OCI-LY1 (cell line): ENCODE data around the gene FCN3.

Experiments
- H2AFZ ChIP-seq: fragments of 200-600 bp; sonication (generic), shearing (Covaris generic); 2 replicates; pipeline ENCODE4 v1.6.0; 2014; ENCODE audit warnings: antibody characterized with exemption, mild to moderate bottlenecking, low read length
- H3F3A ChIP-seq: fragments of 200-600 bp; sonication (generic), shearing (Covaris generic); 2 replicates; pipeline ENCODE4 v1.6.0; 2014; ENCODE audit warnings: mild to moderate bottlenecking, antibody characterized with exemption, low read length, moderate library complexity; ENCODE audit not compliant: insufficient read depth
- H3K27ac ChIP-seq: fragments of 200-600 bp; sonication (generic); 2 replicates; pipeline ENCODE4 v1.5.1; 2014; ENCODE audit warnings: low read length, mixed run types, mild to moderate bottlenecking, low read depth; ENCODE audit not compliant: poor library complexity, severe bottlenecking
- H3K27me3 ChIP-seq: fragments of 200-600 bp; sonication (generic); 2 replicates; pipeline ENCODE4 v1.6.0; 2014; ENCODE audit warnings: antibody characterized with exemption, mild to moderate bottlenecking, low read length, moderate library complexity; ENCODE audit not compliant: insufficient read depth
- H3K36me3 ChIP-seq: fragments of 200-600 bp; sonication (generic); 2 replicates; pipeline ENCODE4 v1.6.1; 2014; ENCODE audit warnings: mild to moderate bottlenecking, antibody characterized with exemption, low read length, moderate library complexity, mixed read lengths; ENCODE audit not compliant: insufficient read depth
- H3K4me1 ChIP-seq: fragments of 200-600 bp; sonication (generic); 2 replicates; pipeline ENCODE4 v1.5.1; 2014; ENCODE audit warnings: mild to moderate bottlenecking, low read length, moderate library complexity; ENCODE audit not compliant: insufficient read depth, severe bottlenecking
- H3K4me2 ChIP-seq: fragments of 200-600 bp; sonication (generic), shearing (Covaris generic); 2 replicates; pipeline ENCODE4 v1.6.1; 2014; ENCODE audit warnings: low read length
- H3K4me3 ChIP-seq: fragments of 200-600 bp; sonication (generic); 2 replicates; pipeline ENCODE4 v1.5.1; 2014; ENCODE audit warnings: low read length, low read depth, mild to moderate bottlenecking, mixed read lengths; ENCODE audit not compliant: poor library complexity, severe bottlenecking
- H3K79me2 ChIP-seq: fragments of 200-600 bp; shearing (Covaris generic); 2 replicates; pipeline ENCODE4 v1.6.1; 2016; ENCODE audit warnings: mixed run types, low read length, mixed read lengths; ENCODE audit not compliant: insufficient read depth
- H3K9ac ChIP-seq: fragments of 200-600 bp; sonication (generic), shearing (Covaris generic); 2 replicates; pipeline ENCODE4 v1.6.1; 2014; ENCODE audit warnings: mild to moderate bottlenecking, low read length, mixed read lengths
- H3K9me2 ChIP-seq: fragments of 200-600 bp; sonication (generic), shearing (Covaris generic); 2 replicates; pipeline ENCODE4 v1.6.1; 2014; ENCODE audit warnings: low read depth, mild to moderate bottlenecking, low read length, mixed read lengths
- H3K9me3 ChIP-seq: fragments of 200-600 bp; shearing (Covaris generic); 2 replicates; pipeline ENCODE4 v1.6.1; 2014; ENCODE audit warnings: low read length, mixed read lengths
- H4K20me1 ChIP-seq: fragments of 200-600 bp; sonication (generic), shearing (Covaris generic); 2 replicates; pipeline ENCODE4 v1.6.0; 2016; ENCODE audit warnings: mild to moderate bottlenecking, low read length; ENCODE audit not compliant: insufficient read depth
- EZH2 ChIP-seq: fragments of 200-600 bp; sonication (generic), shearing (Covaris generic); IDR thresholded peaks from 2 replicates; pipeline ENCODE4 v1.8.0; 2017; ENCODE audit warnings: borderline replicate concordance, mixed run types, mild to moderate bottlenecking, antibody characterized with exemption, low read length, moderate library complexity, mixed read lengths
- TF ChIP-seq, protein P1 (sequence below): fragments of 200-600 bp; sonication (generic), shearing (Covaris generic); IDR thresholded peaks from 2 replicates; pipeline ENCODE4 v1.5.1; 2017; ENCODE audit warnings: mild to moderate bottlenecking, antibody characterized with exemption, low read length, moderate library complexity, mixed read lengths

FCN3 gene

GRCh38 chr1:27394282-27394658 is 19.6 kb upstream of the FCN3 start:
- Histone ChIP-seq H4K20me1 (no peaks in the 10 kb centered on the region), H3K9me2 (no peaks in the 10 kb centered on the region), H3K9me3 (no peaks in the 10 kb centered on the region), H3K4me3 (no peak overlapping the region), H3K27me3 (no peaks in the 10 kb centered on the region), H3K36me3 (no peaks in the 10 kb centered on the region), H3K4me1 (peaks cover 18% of the 10 kb centered on the region), H3F3A (no peaks in the 10 kb centered on the region), H3K79me2 (no peaks in the 10 kb centered on the region), H3K9ac (no peak overlapping the region), H3K27ac (no peak overlapping the region), H2AFZ (no peak overlapping the region), H3K4me2 (no peak overlapping the region)
- TF ChIP-seq, protein P1, sequence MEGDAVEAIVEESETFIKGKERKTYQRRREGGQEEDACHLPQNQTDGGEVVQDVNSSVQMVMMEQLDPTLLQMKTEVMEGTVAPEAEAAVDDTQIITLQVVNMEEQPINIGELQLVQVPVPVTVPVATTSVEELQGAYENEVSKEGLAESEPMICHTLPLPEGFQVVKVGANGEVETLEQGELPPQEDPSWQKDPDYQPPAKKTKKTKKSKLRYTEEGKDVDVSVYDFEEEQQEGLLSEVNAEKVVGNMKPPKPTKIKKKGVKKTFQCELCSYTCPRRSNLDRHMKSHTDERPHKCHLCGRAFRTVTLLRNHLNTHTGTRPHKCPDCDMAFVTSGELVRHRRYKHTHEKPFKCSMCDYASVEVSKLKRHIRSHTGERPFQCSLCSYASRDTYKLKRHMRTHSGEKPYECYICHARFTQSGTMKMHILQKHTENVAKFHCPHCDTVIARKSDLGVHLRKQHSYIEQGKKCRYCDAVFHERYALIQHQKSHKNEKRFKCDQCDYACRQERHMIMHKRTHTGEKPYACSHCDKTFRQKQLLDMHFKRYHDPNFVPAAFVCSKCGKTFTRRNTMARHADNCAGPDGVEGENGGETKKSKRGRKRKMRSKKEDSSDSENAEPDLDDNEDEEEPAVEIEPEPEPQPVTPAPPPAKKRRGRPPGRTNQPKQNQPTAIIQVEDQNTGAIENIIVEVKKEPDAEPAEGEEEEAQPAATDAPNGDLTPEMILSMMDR = no peak
- no peak for TF ChIP-seq EZH2

DNA sequence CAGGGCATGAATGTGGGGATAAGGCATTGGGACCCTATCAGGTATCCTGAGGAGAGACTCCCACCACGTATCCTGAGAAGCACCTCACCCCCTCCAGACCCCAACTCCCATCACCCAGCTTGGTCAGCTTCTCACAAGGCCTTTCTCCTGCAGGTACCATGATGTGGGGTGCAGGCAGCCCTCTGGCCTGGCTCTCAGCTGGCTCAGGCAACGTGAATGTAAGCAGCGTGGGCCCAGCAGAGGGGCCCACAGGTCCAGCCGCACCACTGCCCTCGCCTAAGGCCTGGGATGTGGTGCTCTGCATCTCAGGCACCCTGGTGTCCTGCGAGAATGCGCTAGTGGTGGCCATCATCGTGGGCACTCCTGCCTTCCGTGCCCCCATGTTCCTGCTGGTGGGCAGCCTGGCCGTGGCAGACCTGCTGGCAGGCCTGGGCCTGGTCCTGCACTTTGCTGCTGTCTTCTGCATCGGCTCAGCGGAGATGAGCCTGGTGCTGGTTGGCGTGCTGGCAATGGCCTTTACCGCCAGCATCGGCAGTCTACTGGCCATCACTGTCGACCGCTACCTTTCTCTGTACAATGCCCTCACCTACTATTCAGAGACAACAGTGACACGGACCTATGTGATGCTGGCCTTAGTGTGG is 19.1 kb upstream of the FCN3 start:
- Histone ChIP-seq H3F3A (no peaks in the 10 kb centered on the region), H3K9me3 (no peaks in the 10 kb centered on the region), H2AFZ (no peak overlapping the region), H3K4me2 (no peak overlapping the region), H3K9me2 (no peaks in the 10 kb centered on the region), H3K4me1 (peaks cover 18% of the 10 kb centered on the region), H4K20me1 (no peaks in the 10 kb centered on the region), H3K27me3 (no peaks in the 10 kb centered on the region), H3K9ac (no peak overlapping the region), H3K27ac (no peak overlapping the region), H3K4me3 (no peak overlapping the region), H3K36me3 (no peaks in the 10 kb centered on the region), H3K79me2 (no peaks in the 10 kb centered on the region)
- TF ChIP-seq EZH2 = no peak
- TF ChIP-seq, protein P1 = no peak

- Histone ChIP-seq H3K9me3 (no peaks in the 10 kb centered on the region), H3K4me1 (peaks cover 18% of the 10 kb centered on the region), H4K20me1 (no peaks in the 10 kb centered on the region), H3K4me3 (peak overlapping the region; percentile 64), H3K27me3 (no peaks in the 10 kb centered on the region), H3K27ac (no peak overlapping the region), H3K9me2 (no peaks in the 10 kb centered on the region), H3K36me3 (no peaks in the 10 kb centered on the region), H3K9ac (peak overlapping the region; percentile 58), H3K4me2 (peak overlapping the region; percentile 81), H3K79me2 (no peaks in the 10 kb centered on the region), H2AFZ (no peak overlapping the region), H3F3A (no peaks in the 10 kb centered on the region)
- TF ChIP-seq EZH2 = no peak
- TF ChIP-seq, protein P1 = no peak
Observed at GRCh38 chr1:27392778-27393635, 18.4 kb upstream of the FCN3 start.
